OCI-LY7 (cell line): ENCODE results near the gene MGMT. TPM values are rescaled to one million over a fixed set of nuclear protein-coding genes. Genes with fewer than 3 reads are reported as not detected.

Experiments
- BruUV-seq: library from RNA; stranded (reverse); fragments of 400-500 nt; replicated peaks from 2 replicates; lab custom pipeline; 2021; lab: Mats Ljungman, UMichigan
- CTCF ChIA-PET: fragments of 300-600 bp; sonication (Branson Sonifier 250); formaldehyde crosslinking; loops from one replicate; lab custom pipeline; 2022; ENCODE audit warnings: antibody characterized with exemption; ENCODE audit not compliant: unreplicated experiment; lab: Charles Lee
- POLR2A ChIA-PET: fragments of 300-600 bp; sonication (Branson Sonifier 250); formaldehyde crosslinking; loops from one replicate; lab custom pipeline; 2022; ENCODE audit warnings: antibody characterized with exemption; lab: Charles Lee
- DNase-seq: peaks from one replicate; pipeline ENCODE4 v3.0.0-alpha.2; 2015; ENCODE audit warnings: low spot score
- H2AFZ ChIP-seq: fragments of 200-600 bp; sonication (generic), shearing (Covaris generic); 2 replicates; pipeline ENCODE4 v1.6.1; 2014; ENCODE audit warnings: mild to moderate bottlenecking, antibody characterized with exemption, low read length, moderate library complexity
- H3K27ac ChIP-seq: fragments of 200-600 bp; sonication (generic); 2 replicates; pipeline ENCODE4 v1.5.1; 2014; ENCODE audit warnings: mixed run types, low read depth, mild to moderate bottlenecking, moderate library complexity, low read length, inconsistent platforms; ENCODE audit not compliant: poor library complexity, severe bottlenecking
- H3K36me3 ChIP-seq: fragments of 200-600 bp; sonication (generic); 2 replicates; pipeline ENCODE4 v1.6.1; 2014; ENCODE audit warnings: mild to moderate bottlenecking, antibody characterized with exemption, low read length, moderate library complexity, mixed read lengths; ENCODE audit not compliant: insufficient read depth
- H3K4me1 ChIP-seq: fragments of 200-600 bp; sonication (generic); 2 replicates; pipeline ENCODE4 v1.5.1; 2014; ENCODE audit warnings: mild to moderate bottlenecking, low read length; ENCODE audit not compliant: insufficient read depth, poor library complexity, severe bottlenecking
- H3K4me2 ChIP-seq: fragments of 200-600 bp; sonication (generic); 2 replicates; pipeline ENCODE4 v1.6.1; 2014; ENCODE audit warnings: mild to moderate bottlenecking, low read length
- H3K4me3 ChIP-seq: fragments of 200-600 bp; sonication (generic); 2 replicates; pipeline ENCODE4 v1.5.1; 2014; ENCODE audit warnings: mild to moderate bottlenecking, low read depth, low read length; ENCODE audit not compliant: poor library complexity, severe bottlenecking
- H3K79me2 ChIP-seq: fragments of 200-600 bp; sonication (generic); 2 replicates; pipeline ENCODE4 v1.6.1; 2016; ENCODE audit warnings: low read depth, mild to moderate bottlenecking, low read length, moderate library complexity, mixed read lengths; ENCODE audit not compliant: insufficient read depth
- H3K9me2 ChIP-seq: fragments of 200-600 bp; sonication (generic); 2 replicates; pipeline ENCODE4 v1.6.1; 2016; ENCODE audit warnings: mild to moderate bottlenecking, low read length, mixed read lengths; ENCODE audit not compliant: insufficient read depth
- H3K9me3 ChIP-seq: fragments of 200-600 bp; sonication (generic); 2 replicates; pipeline ENCODE4 v1.6.1; 2014; ENCODE audit warnings: mild to moderate bottlenecking, mixed run types, low read length, mixed read lengths
- H4K20me1 ChIP-seq: fragments of 200-600 bp; sonication (generic); 2 replicates; pipeline ENCODE4 v1.6.1; 2014; ENCODE audit warnings: mild to moderate bottlenecking, antibody characterized with exemption, low read length, moderate library complexity, mixed read lengths; ENCODE audit not compliant: insufficient read depth
- CTCF ChIP-seq: fragments of 200-600 bp; sonication (generic); conservative IDR thresholded peaks from 2 replicates; pipeline ENCODE4 v1.5.1; 2014; ENCODE audit warnings: mild to moderate bottlenecking, antibody characterized with exemption, low read length, moderate library complexity, mixed read lengths
- EZH2phosphoT487 ChIP-seq: fragments of 200-600 bp; sonication (generic); IDR thresholded peaks from 2 replicates; pipeline ENCODE4 v1.6.1; 2018; ENCODE audit warnings: low read depth, borderline replicate concordance, mild to moderate bottlenecking, mixed run types, antibody characterized with exemption, low read length, moderate library complexity, mixed read lengths
- intact Hi-C: fragments of 100-400 bp; cut with micrococcal nuclease; formaldehyde crosslinking; loops from one replicate; pipeline ENCODE4 v1.10.0; 2022; ENCODE audit not compliant: unreplicated experiment
- total RNA-seq, 2 experiments: library from RNA; depleted of rRNA in 1 of 2; stranded (reverse); fragments of >200 nt in 1 of 2; shearing (Covaris generic) in 1 of 2; gene quantifications; 2 replicates each; pipeline ENCODE4 v1.2.3, GENCODE V29; 2014 to 2022

Gene MGMT
- total RNA-seq, 2 experiments from 2014 or later, result 19.7 to 25.0 TPM

GRCh38 chr10:129631870-129632623, 165.0 kb downstream of the MGMT start:
- Histone ChIP-seq H3K4me3 (no peak overlapping the region), H3K36me3 (no peaks in the 10 kb centered on the region), H2AFZ (no peak overlapping the region), H3K27ac (no peak overlapping the region), H3K9me3 (no peaks in the 10 kb centered on the region), H3K4me1 (no peaks in the 10 kb centered on the region), H3K4me2 (no peak overlapping the region), H3K9me2 (no peaks in the 10 kb centered on the region), H3K79me2 (no peaks in the 10 kb centered on the region), H4K20me1 (no peaks in the 10 kb centered on the region)
- no peak for TF ChIP-seq EZH2phosphoT487
- no peak for TF ChIP-seq CTCF
- intact Hi-C loops, result no loop called here
- no peak for DNase-seq
- CTCF ChIA-PET, result no interaction called here
- POLR2A ChIA-PET, result no interaction called here
- no TSS peak for BruUV-seq

- intact Hi-C loops, result no loop called here
- H2AFZ ChIP-seq, result no peak overlapping the region
- no peaks in the 10 kb centered on the region for H3K4me1 ChIP-seq
- POLR2A ChIA-PET, result no interaction called here
- no peak for DNase-seq
- BruUV-seq, result no TSS peak
- H3K36me3 ChIP-seq, result no peaks in the 10 kb centered on the region
- TF ChIP-seq EZH2phosphoT487 (no peak), CTCF (no peak)
- no peak overlapping the region for H3K4me2 ChIP-seq
- no peaks in the 10 kb centered on the region for H4K20me1 ChIP-seq
- no peaks in the 10 kb centered on the region; the same call in 1 of the 2 replicates for H3K9me2 ChIP-seq
- CTCF ChIA-PET, result no interaction called here
- H3K4me3 ChIP-seq, result no peak overlapping the region
- no peaks in the 10 kb centered on the region for H3K79me2 ChIP-seq
- H3K9me3 ChIP-seq, result no peaks in the 10 kb centered on the region
- no peak overlapping the region for H3K27ac ChIP-seq
These were observed 170.0 kb downstream of the MGMT start for GRCh38 chr10:129637010-129637409.

- intact Hi-C loops, result no loop called here
- POLR2A ChIA-PET, result no interaction called here
- CTCF ChIA-PET, result no interaction called here
These were observed 170.8 kb downstream of the MGMT start for GRCh38 chr10:129637846-129638245.

More at GRCh38 chr10:129637846-129638245, 170.8 kb downstream of the MGMT start:
- Histone ChIP-seq H3K4me3 (no peak overlapping the region), H2AFZ (no peak overlapping the region), H3K4me1 (no peaks in the 10 kb centered on the region), H3K36me3 (no peaks in the 10 kb centered on the region), H3K9me3 (no peaks in the 10 kb centered on the region), H3K27ac (no peak overlapping the region), H3K4me2 (no peak overlapping the region), H3K9me2 (no peaks in the 10 kb centered on the region; the same call in 1 of the 2 replicates), H3K79me2 (no peaks in the 10 kb centered on the region), H4K20me1 (no peaks in the 10 kb centered on the region)
- TF ChIP-seq CTCF (no peak), EZH2phosphoT487 (no peak)
- no peak for DNase-seq
- BruUV-seq, result no TSS peak
